GM15510 (cell line): ENCODE results near the gene FIBP.

Source experiments
- POLR2A ChIP-seq: IDR thresholded peaks from 3 replicates; pipeline ENCODE4 v1.6.1; 2011; ENCODE audit warnings: borderline replicate concordance; ENCODE audit not compliant: insufficient read length; ENCODE audit errors: extremely low read depth

Gene FIBP

GRCh38 chr11:65886826-65887722 lies 1.2 kb downstream of the FIBP start:
- TF ChIP-seq POLR2A, result no peak

DNA sequence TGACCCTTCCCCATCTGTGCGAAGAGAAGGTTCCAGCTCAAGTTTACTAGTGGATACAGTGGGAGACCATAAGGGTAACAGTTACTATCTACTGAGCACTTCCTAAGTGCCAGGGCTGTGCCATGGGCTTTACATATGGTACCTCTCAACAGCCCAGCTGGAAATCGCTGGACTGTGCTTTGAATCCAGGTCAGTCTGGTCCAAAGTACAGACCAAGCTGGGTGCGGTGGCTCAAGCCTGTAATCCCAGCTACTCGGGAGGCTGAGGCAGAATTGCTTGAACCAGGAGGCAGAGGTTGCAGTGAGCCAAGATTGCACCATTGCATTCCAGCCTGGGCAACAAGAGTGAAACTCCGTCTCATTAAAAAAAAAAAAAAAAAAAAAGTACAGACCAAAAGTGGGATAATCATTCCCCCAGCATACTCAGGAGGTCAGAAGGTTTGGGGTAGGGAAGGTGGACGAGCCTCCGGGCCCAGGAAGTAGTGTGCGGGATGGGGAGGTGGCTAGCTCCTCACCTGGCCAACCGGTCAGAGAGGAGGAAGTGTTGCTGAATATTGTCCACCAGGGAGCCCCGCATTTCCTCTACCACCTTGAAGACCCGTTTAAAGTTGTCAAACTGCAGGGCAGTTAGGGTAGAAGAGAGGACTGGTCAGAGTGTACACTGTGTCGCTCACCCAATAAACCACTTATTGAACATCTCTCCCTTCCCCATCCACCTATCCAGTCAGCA lies 2.3 kb downstream of the FIBP start:
- TF ChIP-seq POLR2A, result no peak

DNA sequence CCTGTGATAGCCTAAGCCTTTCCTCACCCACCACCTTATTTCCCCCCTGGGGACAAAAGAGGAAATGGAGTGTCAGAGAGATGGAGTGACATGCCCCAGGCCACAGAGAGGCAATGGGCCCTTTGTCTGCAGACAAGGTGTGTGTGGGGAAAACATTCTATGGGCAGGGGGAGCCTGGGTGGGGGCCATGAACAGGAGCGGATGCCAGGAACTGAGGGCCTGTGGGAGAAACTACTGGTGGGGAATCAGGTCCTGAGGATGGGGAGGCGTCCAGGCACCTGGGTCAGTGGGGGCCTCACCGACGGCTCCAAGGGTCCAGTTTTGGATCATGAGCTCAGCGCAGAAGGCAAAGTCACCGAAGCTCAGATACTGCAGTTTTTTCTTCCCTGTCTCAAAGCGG lies 3.0 kb downstream of the FIBP start:
- TF ChIP-seq POLR2A, result no peak

DNA sequence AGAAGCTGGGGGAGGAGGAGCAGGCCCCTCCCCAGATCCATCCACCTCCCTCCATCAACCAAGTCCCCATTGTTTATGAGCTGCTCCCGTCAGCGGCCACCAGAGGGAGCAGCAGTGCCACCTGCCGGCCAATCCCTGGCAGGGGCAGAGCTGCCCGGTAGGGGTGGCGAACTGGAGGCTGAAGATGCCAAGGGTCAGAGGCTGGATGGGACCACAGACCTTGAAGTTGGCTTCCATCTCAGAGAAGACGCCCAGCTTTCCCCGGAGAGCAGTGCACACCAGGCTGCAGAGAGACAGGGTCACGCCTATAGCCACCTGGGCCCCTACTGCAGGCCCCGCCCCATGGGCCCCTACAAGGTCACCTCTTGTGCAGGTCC lies 3.6 kb downstream of the FIBP start:
- no peak for TF ChIP-seq POLR2A

GRCh38 chr11:65883786-65884715 lies 4.2 kb downstream of the FIBP start:
- no peak for TF ChIP-seq POLR2A

- TF ChIP-seq POLR2A, result no peak
Observed at GRCh38 chr11:65883058-65883761, 5.1 kb downstream of the FIBP start.

DNA sequence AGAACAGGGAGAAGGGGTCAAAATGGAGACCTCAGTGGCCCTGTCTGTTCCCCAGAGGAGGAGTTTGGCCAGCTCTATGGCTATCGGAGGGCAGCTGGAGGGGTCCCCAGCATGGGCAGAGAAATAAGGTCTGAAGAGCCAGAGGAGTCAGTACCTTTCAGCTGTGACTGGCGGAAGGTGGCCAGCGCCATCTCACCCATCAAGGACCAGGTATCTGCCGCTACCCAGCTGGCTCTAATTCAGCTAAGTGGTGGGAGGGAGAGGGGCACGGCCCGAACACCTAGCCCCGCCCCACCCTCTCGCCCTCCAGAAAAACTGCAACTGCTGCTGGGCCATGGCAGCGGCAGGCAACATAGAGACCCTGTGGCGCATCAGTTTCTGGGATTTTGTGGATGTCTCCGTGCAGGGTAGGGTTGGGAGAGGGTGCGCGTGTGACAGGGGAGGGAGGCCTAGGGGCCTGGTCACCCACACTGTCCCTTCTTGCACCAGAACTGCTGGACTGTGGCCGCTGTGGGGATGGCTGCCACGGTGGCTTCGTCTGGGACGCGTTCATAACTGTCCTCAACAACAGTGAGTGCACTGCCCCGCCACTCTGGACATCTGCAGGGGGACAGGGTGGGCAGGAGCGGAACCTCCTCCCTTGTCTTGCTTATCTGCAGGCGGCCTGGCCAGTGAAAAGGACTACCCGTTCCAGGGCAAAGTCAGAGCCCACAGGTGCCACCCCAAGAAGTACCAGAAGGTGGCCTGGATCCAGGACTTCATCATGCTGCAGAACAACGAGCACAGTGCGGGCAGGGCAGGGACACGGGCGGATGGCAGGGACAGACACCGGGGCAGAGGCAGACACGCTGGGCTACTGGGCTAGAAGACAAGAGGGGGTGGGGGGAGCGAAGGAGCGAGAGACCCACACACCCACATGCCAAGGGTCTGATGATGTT lies 5.9 kb downstream of the FIBP start:
- TF ChIP-seq POLR2A, result no peak

GRCh38 chr11:65880844-65881421 lies 7.3 kb downstream of the FIBP start:
- no peak for TF ChIP-seq POLR2A

DNA sequence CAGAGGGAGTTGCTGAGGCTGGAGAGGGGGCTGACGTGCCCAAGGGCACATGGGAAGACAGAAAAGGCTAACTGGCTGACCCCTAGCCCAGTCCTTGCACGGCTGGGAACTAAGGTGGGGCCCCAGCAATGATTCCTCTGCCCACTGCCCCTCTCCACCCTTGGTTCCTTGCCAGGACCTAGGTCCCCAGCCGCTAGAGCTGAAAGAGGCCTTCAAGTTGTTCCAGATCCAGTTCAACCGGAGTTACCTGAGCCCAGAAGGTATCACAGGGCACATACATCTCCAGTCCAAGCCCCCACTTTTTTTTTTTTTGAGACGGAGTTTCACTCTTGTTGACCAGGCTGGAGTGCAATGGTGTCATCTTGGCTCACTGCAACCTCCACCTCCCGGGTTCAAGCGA lies 8.2 kb downstream of the FIBP start:
- TF ChIP-seq POLR2A, result no peak

DNA sequence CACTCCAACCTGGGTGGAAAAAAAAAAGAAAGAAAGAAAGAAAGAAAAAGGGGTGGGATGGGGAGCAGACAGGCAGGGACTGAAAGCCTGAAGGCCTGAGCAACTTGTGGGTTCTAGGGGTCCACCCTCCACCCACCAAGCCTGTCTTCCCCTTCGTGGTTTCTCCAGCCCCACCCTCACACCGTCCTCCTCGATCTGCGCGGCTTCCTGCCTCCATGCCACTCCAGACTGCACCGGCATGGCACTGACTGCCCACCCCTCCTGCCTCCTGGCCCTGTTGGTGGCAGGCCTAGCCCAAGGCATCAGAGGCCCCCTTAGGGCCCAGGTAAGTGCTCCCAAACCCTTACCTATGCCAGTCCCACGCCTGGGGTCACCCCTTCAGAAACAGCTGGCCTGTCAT lies 8.7 kb downstream of the FIBP start, which contains the start of gene CTSW:
Gene CTSW (plus strand): TSS at position 221 of the 400 bp plus-strand sequence. CDS start 18 bp downstream, at position 239.
- no peak for TF ChIP-seq POLR2A

- TF ChIP-seq POLR2A, result peak; percentile 70
Observed at GRCh38 chr11:65873318-65874156, 14.7 kb downstream of the FIBP start.

DNA sequence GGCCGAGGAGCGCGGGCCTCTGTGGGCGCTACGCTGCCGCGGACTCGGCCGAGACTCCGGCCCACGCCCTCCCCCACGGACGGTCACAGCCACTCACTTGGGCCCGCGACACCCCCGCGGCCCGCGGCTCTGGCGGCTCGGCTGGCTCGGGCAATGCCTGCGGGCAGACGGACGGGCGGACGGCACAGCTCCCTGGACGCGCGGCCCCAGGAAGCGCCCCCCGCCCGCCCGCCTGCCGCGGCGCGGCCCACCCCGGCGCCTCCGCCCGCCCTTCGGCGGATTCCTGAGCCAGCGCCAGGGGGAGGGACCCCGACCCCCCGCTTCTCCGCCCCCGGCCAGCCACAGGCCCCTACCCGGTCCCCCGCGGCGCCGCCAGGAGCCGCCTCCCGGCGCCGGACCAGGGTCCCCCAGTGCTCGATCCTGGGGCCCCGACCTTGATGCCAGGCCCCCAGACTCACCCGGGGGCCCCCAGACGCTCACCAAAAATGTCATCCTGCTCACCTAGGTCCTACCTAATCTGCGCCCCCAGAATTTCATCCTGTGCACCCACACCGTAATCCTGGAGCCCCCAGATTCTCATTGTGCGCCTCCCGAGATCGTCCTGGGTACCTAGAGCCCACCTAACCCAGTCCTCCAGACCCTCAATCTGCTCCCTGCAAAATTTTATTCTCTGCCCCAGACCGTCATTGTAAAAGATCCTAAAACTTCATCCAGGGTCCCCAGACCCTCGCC lies 15.5 kb downstream of the FIBP start, which contains the start of gene EFEMP2:
Gene EFEMP2 (minus strand): TSS at position 215 of the 732 bp plus-strand sequence. CDS start 446 bp downstream, outside the sequence.
- TF ChIP-seq POLR2A, result no peak
